ENCODE results near the gene IQGAP3.

DNA sequence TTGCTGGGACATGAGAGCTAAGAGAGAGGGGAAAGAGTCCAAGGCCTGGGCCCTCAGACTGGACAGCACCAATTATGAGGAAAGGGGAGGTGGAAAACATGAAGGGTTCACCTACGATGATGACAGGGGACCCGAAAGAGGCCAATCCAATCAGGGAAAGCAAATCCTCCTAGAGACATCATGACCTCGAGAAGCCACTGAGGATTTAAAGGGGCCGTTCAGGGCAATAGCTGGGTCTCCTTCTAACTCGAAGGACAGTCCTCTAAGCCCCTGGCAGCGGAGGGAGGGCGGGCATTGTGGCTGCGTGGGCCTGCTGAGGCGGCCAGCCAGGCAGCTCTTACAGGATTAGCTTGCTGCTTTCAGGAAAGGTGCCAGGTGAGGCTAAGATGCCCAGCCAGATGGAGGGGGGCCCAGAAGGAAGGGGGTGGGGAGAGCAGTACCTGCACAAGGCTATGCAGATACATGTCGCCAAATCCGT lies 79.2 kb downstream of the IQGAP3 start:
- TF ChIP-seq CTCF (IDR thresholded peaks at IDR 0.05) (no peak), POLR2A (IDR thresholded peaks at IDR 0.05) (no peak), EP300 (IDR thresholded peaks at IDR 0.05) (no peak)
